ENCODE measurements around the gene SLC12A8. TPM values are rescaled to one million over a fixed set of nuclear protein-coding genes. Genes with fewer than 3 reads are reported as not detected.

SLC12A8 gene
- total RNA-seq, 1 donor from 2014 or later: 9.2 TPM

- H3K27me3 Mint-ChIP-seq: no peaks in the 10 kb centered on the region
- H3K4me1 Mint-ChIP-seq (ENCODE audit: low read depth): peaks cover 6% of the 10 kb centered on the region
- no peak overlapping the region for H3K4me3 Mint-ChIP-seq (ENCODE audit: low read depth)
- no peak for TF ChIP-seq CTCF (IDR thresholded peaks at IDR 0.05; ENCODE audit: unreplicated experiment)
- no peaks in the 10 kb centered on the region for H3K9me3 Mint-ChIP-seq (ENCODE audit: low read depth)
- H3K36me3 Mint-ChIP-seq (ENCODE audit: insufficient read depth): peaks cover 10% of the 10 kb centered on the region
- no peak overlapping the region for H3K27ac Mint-ChIP-seq
- no peak for DNase-seq (ENCODE audit: low spot score, unreplicated experiment)
Measured at GRCh38 chr3:125189378-125190165, 23.0 kb downstream of the SLC12A8 start.

- Mint-ChIP-seq H3K36me3 (ENCODE audit: insufficient read depth) (peaks cover 10% of the 10 kb centered on the region), H3K4me3 (ENCODE audit: low read depth) (no peak overlapping the region), H3K27me3 (no peaks in the 10 kb centered on the region), H3K27ac (no peak overlapping the region), H3K4me1 (ENCODE audit: low read depth) (peaks cover 6% of the 10 kb centered on the region), H3K9me3 (ENCODE audit: low read depth) (no peaks in the 10 kb centered on the region)
- TF ChIP-seq CTCF (IDR thresholded peaks at IDR 0.05; ENCODE audit: unreplicated experiment): no peak
- no peak for DNase-seq (ENCODE audit: low spot score, unreplicated experiment)
Measured at GRCh38 chr3:125188955-125189354, 23.6 kb downstream of the SLC12A8 start.

DNA sequence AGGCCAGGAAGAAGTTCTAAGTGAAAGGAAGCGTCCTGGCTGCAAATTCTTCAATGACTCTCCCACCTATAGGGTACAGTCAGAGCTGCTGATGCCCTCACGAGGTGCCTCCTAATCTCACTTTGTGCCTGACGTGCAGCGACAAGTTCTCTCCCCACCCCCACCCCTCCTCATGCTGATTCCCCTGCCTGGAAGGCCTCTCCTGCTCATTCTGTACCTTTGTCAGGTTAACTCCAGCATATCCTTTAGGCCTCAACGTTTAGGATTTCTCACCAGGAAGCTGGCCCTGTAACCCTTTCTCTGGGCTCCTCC lies 25.0 kb downstream of the SLC12A8 start:
- Mint-ChIP-seq H3K27ac (no peak overlapping the region), H3K27me3 (no peaks in the 10 kb centered on the region), H3K9me3 (ENCODE audit: low read depth) (no peaks in the 10 kb centered on the region), H3K4me1 (ENCODE audit: low read depth) (peaks cover 6% of the 10 kb centered on the region), H3K4me3 (ENCODE audit: low read depth) (no peak overlapping the region), H3K36me3 (ENCODE audit: insufficient read depth) (peaks cover 10% of the 10 kb centered on the region)
- DNase-seq (ENCODE audit: low spot score, unreplicated experiment): no peak
- no peak for TF ChIP-seq CTCF (IDR thresholded peaks at IDR 0.05; ENCODE audit: unreplicated experiment)

- no peak overlapping the region for H3K27ac Mint-ChIP-seq
- H3K27me3 Mint-ChIP-seq: no peaks in the 10 kb centered on the region
- peaks cover 10% of the 10 kb centered on the region for H3K36me3 Mint-ChIP-seq (ENCODE audit: insufficient read depth)
- DNase-seq (ENCODE audit: low spot score, unreplicated experiment): no peak
- H3K4me3 Mint-ChIP-seq (ENCODE audit: low read depth): no peak overlapping the region
- TF ChIP-seq CTCF (IDR thresholded peaks at IDR 0.05; ENCODE audit: unreplicated experiment): no peak
- H3K4me1 Mint-ChIP-seq (ENCODE audit: low read depth): peaks cover 4% of the 10 kb centered on the region
- no peaks in the 10 kb centered on the region for H3K9me3 Mint-ChIP-seq (ENCODE audit: low read depth)
Measured at GRCh38 chr3:125186800-125187598, 25.5 kb downstream of the SLC12A8 start.

DNA sequence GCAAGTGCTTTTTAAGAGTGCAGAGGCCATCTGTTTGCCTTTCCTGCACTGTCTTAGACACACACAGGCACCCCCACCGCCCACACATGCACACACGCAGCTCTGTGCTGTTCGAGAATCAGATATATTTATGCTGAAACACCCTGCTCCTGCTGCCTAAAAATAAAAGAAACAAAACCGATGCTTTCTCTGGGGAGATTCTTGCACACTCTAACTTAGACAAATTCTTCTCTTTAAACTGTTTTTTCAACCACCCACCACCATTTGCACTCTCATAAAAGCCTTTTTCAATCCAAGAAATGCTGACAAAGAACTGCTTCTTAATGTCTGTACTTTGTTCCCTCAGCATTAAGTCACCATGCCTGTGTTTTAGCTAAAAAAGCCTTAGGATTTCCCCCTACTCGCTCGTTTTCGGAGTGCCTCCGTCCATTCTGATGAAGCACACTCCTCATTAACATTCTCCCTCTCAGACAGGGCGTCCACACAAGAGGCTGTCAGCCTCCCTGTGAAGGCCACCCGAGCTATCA lies 26.2 kb downstream of the SLC12A8 start:
- no peak overlapping the region for H3K27ac Mint-ChIP-seq
- H3K9me3 Mint-ChIP-seq (ENCODE audit: low read depth): no peaks in the 10 kb centered on the region
- H3K27me3 Mint-ChIP-seq: no peaks in the 10 kb centered on the region

More for the DNA sequence above, 26.2 kb downstream of the SLC12A8 start:
- Mint-ChIP-seq H3K4me1 (ENCODE audit: low read depth) (peaks cover 4% of the 10 kb centered on the region), H3K4me3 (ENCODE audit: low read depth) (no peak overlapping the region), H3K36me3 (ENCODE audit: insufficient read depth) (peaks cover 10% of the 10 kb centered on the region)
- TF ChIP-seq CTCF (IDR thresholded peaks at IDR 0.05; ENCODE audit: unreplicated experiment): no peak
- no peak for DNase-seq (ENCODE audit: low spot score, unreplicated experiment)
